ENCODE data around the gene ANAPC4. TPM values are rescaled to one million over a fixed set of nuclear protein-coding genes. Genes with fewer than 3 reads are reported as not detected.
"Not testable (repeated sequence)": the region's sequence is repeated elsewhere in the genome, so short reads cannot be mapped to it uniquely, and the experiment has no call there.

ANAPC4 gene
- total and polyA plus RNA-seq, 9 donors: 18.7 to 106 (median 34.4) TPM

DNA sequence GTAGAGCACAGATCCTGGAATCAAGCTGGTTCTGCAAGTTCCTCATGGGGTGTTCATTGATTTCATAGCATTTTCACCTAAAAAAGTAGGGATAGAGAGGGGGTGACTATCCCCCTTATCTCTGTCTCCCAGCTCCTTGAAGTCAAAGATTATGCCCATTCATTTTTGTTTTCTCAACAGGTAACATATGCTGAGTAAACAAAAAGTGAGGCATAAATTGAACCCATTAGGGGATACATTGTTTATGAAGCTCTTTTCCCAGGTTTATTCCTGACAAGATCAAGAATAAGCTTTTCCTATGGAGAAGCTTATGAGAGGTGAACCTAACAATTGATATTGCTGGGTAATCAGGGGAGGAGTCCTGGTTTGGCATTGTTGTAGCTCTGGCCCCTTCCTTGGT is 9.2 kb upstream of the ANAPC4 start:
- no peak overlapping the region for H3K27ac ChIP-seq
- intact Hi-C loops (cut with DNase I): loop anchor here in 1 of 4 donors (5.0 kb wide), 1 partner anchor 391 kb away; no protein-coding TSS in a partner anchor

DNA sequence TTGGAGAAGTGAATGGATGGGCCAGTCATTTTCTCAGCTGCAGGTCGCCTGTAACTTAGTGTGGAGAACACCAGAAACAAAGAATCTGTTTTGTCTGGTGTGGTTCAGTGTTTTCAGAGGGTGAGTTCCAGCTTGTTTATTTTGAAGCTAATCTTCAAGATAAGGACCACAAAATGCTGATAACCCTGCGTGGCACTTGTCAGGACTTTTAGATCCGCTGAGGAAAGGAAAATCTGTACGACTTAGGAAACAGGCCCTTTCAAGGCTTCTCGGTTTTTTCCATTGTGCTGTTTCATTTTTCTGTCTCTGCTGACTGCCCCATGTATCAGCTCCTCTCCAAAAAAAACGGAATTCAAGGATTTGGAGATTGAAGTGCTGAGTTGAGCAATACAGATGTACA is 8.7 kb upstream of the ANAPC4 start:
- WGBS, 3 donors: 34 to 53% (median 35%) methylated on average over 6 of the region's 6 CpGs
- Histone ChIP-seq H3K36me3 (no peaks in the 10 kb centered on the region), H3K4me3 (no peak overlapping the region), H3K4me1 (ENCODE audit: insufficient read depth) (no peaks in the 10 kb centered on the region), H3K27ac (peak overlapping the region in 1 of 2 donors; percentile 51), H3K27me3 (no peaks in the 10 kb centered on the region), H3K9me3 (no peaks in the 10 kb centered on the region)
- TF ChIP-seq EP300 (IDR thresholded peaks at IDR 0.05): no peak
- TF ChIP-seq POLR2A (IDR thresholded peaks at IDR 0.05): no peak
- TF ChIP-seq, protein P1, sequence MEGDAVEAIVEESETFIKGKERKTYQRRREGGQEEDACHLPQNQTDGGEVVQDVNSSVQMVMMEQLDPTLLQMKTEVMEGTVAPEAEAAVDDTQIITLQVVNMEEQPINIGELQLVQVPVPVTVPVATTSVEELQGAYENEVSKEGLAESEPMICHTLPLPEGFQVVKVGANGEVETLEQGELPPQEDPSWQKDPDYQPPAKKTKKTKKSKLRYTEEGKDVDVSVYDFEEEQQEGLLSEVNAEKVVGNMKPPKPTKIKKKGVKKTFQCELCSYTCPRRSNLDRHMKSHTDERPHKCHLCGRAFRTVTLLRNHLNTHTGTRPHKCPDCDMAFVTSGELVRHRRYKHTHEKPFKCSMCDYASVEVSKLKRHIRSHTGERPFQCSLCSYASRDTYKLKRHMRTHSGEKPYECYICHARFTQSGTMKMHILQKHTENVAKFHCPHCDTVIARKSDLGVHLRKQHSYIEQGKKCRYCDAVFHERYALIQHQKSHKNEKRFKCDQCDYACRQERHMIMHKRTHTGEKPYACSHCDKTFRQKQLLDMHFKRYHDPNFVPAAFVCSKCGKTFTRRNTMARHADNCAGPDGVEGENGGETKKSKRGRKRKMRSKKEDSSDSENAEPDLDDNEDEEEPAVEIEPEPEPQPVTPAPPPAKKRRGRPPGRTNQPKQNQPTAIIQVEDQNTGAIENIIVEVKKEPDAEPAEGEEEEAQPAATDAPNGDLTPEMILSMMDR (IDR thresholded peaks at IDR 0.05): no peak
- intact Hi-C loops (cut with DNase I): loop anchor here in 1 of 4 donors (5.0 kb wide), 1 partner anchor 391 kb away; no protein-coding TSS in a partner anchor
- no peak for DNase-seq

More for the DNA sequence above, 9.2 kb upstream of the ANAPC4 start:
- no peak for DNase-seq
- Histone ChIP-seq H3K27me3 (no peaks in the 10 kb centered on the region), H3K4me1 (ENCODE audit: insufficient read depth) (no peaks in the 10 kb centered on the region), H3K9me3 (no peaks in the 10 kb centered on the region), H3K4me3 (no peak overlapping the region), H3K36me3 (no peaks in the 10 kb centered on the region)
- no peak for TF ChIP-seq EP300 (IDR thresholded peaks at IDR 0.05)
- TF ChIP-seq, protein P1 (IDR thresholded peaks at IDR 0.05): no peak
- TF ChIP-seq POLR2A (IDR thresholded peaks at IDR 0.05): no peak

DNA sequence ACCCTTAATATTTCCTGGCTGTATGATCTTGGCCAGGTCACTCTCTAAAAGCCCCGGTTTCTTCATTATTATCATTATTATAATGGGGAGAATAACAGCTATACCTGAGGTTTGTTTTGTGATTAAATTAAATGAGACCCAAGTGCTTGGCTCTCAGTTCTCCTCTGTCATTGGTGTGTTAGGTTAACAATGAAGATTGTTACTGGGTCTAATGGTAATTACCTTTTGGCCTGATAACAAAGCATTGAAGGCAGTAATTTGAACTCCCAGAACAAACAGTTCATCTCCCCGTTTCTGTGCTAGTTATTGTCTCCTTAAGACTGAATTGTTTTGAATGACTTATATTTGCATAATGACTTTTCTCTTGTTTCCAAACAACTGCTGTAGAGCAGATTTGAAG is 6.8 kb upstream of the ANAPC4 start:
- intact Hi-C loops (cut with DNase I): loop anchor here in 1 of 4 donors (10.0 kb wide), 1 partner anchor 205 kb away; the partner anchor contains the start of gene SEPSECS
- no peaks in the 10 kb centered on the region for H3K9me3 ChIP-seq
- no peak overlapping the region for H3K4me3 ChIP-seq
- no peaks in the 10 kb centered on the region for H3K27me3 ChIP-seq
- TF ChIP-seq EP300 (IDR thresholded peaks at IDR 0.05): no peak
- TF ChIP-seq, protein P1 (IDR thresholded peaks at IDR 0.05): no peak
- no peak for TF ChIP-seq POLR2A (IDR thresholded peaks at IDR 0.05)
- no peaks in the 10 kb centered on the region for H3K4me1 ChIP-seq (ENCODE audit: insufficient read depth)
- no peaks in the 10 kb centered on the region for H3K36me3 ChIP-seq
- H3K27ac ChIP-seq: no peak overlapping the region
- 65 to 71% (median 67%) methylated on average over 2 of the region's 2 CpGs for WGBS, 3 donors
- DNase-seq: no peak

DNA sequence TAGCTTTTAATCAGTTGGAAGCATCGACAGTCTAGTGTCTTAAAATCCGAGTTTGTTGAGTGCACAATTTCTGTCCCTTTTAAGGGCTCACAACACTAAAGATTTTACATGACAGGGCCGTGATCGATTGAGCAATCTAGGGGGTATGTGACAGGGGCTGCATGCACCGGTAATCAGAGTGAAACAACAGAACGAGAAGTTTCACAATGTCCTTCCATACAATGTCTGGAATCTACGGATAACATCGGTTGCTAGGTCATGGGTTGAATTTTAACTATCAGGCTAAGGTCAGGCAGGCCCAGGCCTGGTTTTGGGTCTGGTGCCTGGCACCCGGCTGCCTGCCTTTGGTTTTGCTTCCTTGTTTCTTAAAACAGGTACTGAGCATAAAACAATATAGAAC is 4.5 kb upstream of the ANAPC4 start:
- not testable (repeated sequence) for H3K4me3 ChIP-seq; H3K4me1 ChIP-seq (ENCODE audit: insufficient read depth); H3K27ac ChIP-seq; H3K36me3 ChIP-seq; DNase-seq; H3K27me3 ChIP-seq; H3K9me3 ChIP-seq
- intact Hi-C loops (cut with DNase I): loop anchor here in 1 of 4 donors (10.0 kb wide), 1 partner anchor 208 kb away; the partner anchor contains the start of gene SEPSECS
- WGBS, 3 donors: 90 to 92% (median 91%) methylated on average over 9 of the region's 9 CpGs

DNA sequence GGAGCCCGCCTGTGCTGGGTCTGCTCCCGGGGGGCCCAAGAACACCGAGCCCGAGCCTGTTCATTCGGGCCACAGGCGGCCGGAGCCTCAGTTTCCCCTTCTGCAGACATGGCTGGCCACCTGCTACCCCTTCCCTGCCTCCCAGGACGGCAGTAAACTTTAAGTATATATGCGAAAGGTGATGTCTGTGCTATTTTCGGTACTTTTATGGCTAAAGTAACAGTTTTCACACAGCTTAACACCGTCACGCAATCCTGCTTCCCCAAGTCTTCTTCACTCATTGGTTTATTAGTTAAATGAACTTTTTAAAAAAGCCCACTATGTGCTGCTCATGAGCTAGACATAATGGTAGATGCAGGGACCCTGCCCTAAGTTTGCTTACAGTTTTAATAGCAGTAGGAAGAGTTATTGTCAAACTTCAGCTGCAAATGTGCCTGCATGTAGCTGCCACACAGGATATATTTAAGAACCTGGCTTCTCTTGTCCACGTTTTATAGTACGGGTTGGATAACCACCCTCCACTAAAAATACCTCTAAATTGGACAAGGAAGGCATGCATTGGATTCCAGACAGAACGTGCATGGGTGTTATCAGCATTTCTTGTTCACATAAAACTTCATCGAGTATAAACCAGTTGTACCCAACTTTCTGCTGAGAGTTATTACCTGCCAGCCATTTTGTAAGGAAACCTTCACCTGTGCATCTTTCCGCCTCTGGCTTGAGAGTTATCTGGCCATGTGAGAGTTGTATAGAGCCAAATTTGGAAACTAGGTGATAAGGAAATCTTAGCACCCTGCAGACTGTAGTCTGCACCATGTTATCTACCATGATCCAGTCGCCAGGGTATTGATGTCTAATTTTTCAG is 741 bp downstream of the ANAPC4 start:
- Histone ChIP-seq H3K36me3 (no peaks in the 10 kb centered on the region), H3K9me3 (no peaks in the 10 kb centered on the region), H3K4me3 (peak overlapping the region; percentile 57), H3K4me1 (ENCODE audit: insufficient read depth) (peaks cover 3% of the 10 kb centered on the region), H3K27ac (peak overlapping the region; percentile 5 to 73), H3K27me3 (no peaks in the 10 kb centered on the region)
- TF ChIP-seq EP300 (IDR thresholded peaks at IDR 0.05): no peak
- no peak for TF ChIP-seq POLR2A (IDR thresholded peaks at IDR 0.05)
- TF ChIP-seq, protein P1 (IDR thresholded peaks at IDR 0.05): no peak
- WGBS, 3 donors: 15 to 19% (median 16%) methylated on average over 18 of the region's 18 CpGs
- intact Hi-C loops (cut with DNase I): loop anchor here in 1 of 4 donors (10.0 kb wide), 1 partner anchor 213 kb away; the partner anchor contains the start of gene SEPSECS
- DNase-seq: no peak
